HG02973 (cell line): ENCODE results near the gene LIN28A.
A peak's percentile ranks its signal among the peaks of the same experiment; 100 is the strongest.

ENCODE experiments used
- ATAC-seq: cut with Tn5 transposase; IDR thresholded peaks from one replicate; pipeline ENCODE4 v1.9.1; 2021; ENCODE audit warnings: moderate library complexity; ENCODE audit not compliant: unreplicated experiment

LIN28A gene

DNA sequence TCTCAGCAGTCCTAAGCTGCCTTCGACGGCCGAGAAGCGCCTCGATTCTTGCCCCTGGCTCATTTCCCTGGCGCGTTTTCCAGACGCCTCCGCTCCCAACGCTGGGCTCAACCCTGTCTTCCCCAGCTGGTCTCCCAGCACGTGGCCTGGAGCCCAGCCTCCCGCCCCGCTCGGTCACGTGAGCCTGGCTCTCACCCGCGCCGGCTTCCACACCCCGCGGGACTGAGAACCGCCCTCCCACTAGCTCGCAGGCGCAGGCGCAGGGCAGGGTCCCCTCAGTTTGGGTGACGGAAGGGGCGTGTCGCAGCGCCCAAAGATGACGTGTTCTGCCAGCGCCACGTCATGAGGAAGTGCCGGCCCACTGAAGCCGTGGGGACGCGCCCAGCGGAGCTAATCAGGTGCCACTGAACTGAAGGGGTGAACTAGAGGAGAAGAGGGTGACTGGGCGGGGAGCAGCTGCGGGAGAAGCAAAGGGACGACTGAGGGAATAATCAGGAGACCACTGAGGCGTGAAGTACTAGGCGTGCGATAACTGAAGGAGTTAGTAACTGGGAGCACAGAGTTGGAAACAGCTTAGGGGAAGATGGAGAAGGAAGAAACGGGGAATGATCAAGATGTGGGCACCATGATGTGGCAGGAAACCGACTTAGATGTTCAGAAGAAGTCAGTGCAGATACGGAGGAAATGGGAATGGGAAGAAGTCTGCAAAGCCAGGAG, 21.5 kb downstream of the LIN28A start, which contains the start of gene DHDDS:
Gene DHDDS (plus strand): TSS at position 343 of the 717 bp plus-strand sequence. CDS start 625 bp downstream, outside the sequence.
- ATAC-seq, result peak; percentile 90

GRCh38 chr1:26432793-26433192, 22.2 kb downstream of the LIN28A start:
- peak; percentile 3 for ATAC-seq

DNA sequence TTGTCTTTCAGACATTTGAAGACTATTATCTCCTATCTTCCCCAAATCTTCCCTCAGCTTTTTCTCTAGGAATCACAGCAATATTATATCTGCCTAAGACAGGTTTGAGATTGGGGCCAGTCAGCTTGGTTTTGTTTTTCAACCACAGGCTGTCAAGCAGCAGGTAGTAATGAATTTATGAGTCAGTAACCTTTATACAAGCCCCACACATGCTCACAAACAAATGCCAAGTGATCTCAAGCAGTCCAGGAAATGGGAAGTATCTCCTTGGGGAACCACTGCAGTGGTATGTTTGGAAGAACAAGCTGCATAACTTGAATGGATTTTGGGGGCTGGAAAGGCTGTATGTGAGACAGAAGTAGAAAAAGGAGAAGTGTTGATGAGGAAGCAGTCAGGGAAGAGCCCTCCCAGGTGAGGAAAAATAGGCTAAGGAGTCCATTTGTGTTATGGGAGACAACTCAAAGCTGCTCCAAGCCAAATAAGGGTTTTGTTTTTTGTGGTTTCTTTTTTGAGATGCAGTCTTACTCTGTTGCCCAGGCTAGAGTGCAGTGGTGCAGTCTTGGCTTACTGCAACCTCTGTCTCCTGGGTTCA, 23.6 kb downstream of the LIN28A start:
- no peak for ATAC-seq

DNA sequence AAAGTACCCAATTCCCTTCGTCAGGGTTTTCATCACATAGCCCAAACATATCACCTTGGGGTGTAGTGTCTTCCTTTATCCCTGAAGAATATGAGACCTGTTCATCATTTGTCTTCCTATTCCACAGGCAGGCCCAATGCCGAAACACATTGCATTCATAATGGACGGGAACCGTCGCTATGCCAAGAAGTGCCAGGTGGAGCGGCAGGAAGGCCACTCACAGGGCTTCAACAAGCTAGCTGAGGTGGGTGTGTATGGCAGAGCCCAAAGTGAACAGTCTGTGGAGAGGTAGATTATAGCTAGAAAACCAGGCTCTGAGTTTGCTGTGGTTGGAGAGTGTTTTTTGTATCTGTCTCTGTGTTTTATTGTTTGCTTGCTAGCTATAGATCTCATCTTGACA, 27.4 kb downstream of the LIN28A start:
- ATAC-seq, result no peak

GRCh38 chr1:26440259-26440658, 29.6 kb downstream of the LIN28A start:
- ATAC-seq, result no peak

GRCh38 chr1:26449868-26450267, 39.3 kb downstream of the LIN28A start:
- ATAC-seq, result no peak

GRCh38 chr1:26450908-26451307, 40.3 kb downstream of the LIN28A start:
- ATAC-seq, result no peak

- no peak for ATAC-seq
Observed at GRCh38 chr1:26452459-26453183, 42.0 kb downstream of the LIN28A start.

DNA sequence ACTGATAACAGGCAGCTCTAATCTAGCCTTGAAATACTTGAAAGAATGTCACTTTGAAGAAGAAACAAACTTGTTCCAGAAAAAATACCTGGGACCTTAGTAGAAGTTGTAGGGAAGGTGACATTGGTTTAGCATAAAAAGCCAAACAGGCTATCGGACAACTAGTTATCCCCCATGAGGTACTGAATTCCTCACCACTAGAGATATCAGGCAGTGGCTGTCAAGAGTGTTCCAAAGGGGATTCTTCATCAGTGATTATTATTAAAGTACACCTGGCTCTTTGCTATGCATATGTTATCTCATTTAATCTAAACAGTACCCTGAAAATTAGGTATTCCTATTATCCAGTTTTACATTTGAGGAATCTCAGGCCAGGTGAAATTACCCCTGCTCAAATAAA, 48.5 kb downstream of the LIN28A start:
- ATAC-seq, result no peak

- ATAC-seq, result no peak
Observed at GRCh38 chr1:26459573-26460031, 49.0 kb downstream of the LIN28A start.

GRCh38 chr1:26468911-26469310, 58.3 kb downstream of the LIN28A start:
- ATAC-seq, result no peak

- no peak for ATAC-seq
Observed at GRCh38 chr1:26469558-26469957, 58.9 kb downstream of the LIN28A start.

GRCh38 chr1:26470878-26471497, 60.4 kb downstream of the LIN28A start:
- ATAC-seq, result no peak

DNA sequence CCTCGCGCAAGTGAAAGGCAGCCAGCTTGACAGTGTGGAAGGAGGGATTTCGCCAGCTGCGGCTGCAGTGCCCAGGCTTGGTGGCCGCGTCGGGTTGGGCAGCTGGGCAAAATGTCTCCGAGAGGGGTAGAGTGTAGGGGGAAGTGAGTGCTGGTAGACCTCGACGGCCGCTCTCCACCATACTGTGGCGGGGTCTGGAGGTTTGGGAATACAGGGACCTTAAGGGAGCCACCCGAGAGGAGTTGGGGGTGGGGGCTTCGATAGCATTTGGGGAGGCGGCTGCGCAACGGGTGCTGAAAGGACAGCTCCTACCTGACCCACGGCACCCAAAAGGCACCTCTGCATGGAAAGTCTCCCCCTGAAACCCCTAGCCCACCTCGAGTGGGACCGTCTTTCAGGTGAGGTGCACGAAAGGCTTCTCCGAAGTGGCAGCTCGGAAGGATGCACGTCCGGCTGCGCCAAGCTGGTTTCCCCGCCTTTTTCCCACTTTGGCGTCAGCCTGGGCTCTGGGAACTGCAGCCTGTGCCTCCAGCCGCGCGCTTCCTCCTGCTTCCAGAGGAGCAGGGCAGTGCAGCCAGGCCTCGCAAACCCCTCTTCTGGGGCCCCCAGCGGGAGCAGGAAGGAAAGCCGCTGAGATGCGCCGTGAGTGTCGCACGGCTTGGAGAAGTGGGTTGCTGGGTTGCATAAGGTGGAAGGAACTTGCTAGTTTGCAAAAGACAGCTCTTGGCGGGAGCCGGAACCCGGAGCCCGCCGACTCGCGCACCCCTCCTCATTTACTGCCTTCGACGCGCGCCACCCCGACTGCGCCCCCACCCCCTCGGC, 61.1 kb downstream of the LIN28A start:
- ATAC-seq, result peak; percentile 3

DNA sequence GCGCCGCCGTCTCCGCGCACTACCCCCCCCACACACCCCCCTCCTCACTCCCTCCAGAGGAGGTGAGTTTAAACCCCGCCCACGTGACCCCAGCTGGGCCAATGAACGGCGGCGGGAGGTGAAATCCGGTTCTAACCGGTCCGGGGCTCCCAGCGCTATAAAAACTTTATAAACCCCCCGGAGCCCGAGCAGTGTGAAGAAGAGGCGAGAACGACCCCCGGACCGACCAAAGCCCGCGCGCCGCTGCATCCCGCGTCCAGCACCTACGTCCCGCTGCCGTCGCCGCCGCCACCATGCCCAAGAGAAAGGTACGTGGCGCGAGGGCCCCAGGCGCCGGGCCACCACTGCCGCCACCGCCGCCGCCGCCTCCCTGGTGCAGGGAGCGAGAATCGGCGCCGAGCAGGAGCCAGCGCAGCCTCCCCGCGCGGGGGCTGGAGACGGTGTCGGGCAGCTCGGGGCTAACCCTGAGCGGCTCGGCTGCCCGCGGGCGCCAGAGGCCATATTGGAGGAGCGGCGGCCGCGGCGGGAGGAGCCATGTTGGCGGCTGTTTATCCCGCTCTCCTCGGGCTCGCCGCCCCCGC, 61.8 kb downstream of the LIN28A start, which contains the start of gene HMGN2:
Gene HMGN2 (plus strand): TSS at position 121 of the 581 bp plus-strand sequence. CDS start 173 bp downstream, at position 294.
- ATAC-seq, result peak; percentile 35

DNA sequence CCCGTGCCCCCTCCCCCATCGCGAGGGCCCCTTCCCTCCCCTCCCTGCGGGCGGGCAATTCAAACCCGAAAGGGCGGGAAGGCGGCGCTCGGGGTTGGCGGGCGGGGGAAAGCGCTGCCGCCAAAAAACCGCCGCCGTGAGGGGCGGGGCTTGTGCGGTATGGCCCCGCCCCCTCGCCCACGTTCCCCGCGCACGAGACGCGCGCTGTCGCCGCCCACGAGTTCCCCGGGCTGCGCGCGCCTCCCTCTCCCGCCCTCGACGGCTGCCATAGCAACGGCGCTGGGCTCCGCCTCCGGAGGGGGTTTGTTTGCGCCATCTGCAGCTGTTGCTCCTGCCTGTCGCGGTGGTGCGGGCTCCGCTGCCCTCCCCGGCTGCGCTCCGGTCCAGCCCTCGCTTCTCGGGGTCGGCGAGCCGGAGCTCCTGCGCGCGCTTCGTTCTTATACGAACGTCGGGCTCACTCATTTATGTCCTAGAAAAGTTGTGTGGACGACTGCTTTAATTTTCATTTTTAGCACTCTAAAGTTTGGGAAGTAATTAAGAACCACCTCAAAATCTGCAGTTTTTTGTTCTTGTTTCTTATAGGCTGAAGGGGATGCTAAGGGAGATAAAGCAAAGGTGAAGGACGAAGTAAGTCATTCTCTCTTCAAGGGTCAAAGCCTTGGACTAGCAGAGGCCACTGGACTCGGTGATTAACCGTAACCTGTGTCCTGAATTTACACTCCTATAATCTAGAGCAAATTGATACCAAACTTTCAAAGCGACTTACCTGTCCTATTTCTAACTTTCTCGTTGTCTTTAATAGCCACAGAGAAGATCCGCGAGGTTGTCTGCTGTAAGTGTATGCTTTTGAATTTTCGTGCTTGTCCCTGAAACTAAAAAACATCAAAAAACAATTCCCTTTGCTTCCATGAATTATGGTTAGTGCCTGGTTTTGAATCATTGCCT, 62.6 kb downstream of the LIN28A start:
- ATAC-seq, result peak; percentile 66

DNA sequence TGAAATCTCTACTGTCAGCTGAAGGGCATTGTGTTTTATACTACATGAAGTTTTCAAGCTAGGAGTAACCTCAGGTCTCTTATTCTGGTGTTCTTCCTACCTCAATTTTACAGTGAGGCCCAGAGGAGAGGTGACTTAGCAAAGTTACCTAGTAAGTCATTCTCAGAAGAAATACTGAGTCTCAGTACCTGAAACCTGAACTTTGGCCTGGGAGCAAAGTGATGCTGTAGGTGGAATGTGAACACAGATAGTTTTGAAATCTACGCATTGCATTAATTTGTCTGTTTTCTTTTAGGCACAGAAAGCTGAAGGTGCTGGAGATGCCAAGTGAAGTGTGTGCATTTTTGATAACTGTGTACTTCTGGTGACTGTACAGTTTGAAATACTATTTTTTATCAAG, 64.2 kb downstream of the LIN28A start:
- no peak for ATAC-seq

- ATAC-seq, result no peak
Observed at GRCh38 chr1:26475989-26476388, 65.4 kb downstream of the LIN28A start.

DNA sequence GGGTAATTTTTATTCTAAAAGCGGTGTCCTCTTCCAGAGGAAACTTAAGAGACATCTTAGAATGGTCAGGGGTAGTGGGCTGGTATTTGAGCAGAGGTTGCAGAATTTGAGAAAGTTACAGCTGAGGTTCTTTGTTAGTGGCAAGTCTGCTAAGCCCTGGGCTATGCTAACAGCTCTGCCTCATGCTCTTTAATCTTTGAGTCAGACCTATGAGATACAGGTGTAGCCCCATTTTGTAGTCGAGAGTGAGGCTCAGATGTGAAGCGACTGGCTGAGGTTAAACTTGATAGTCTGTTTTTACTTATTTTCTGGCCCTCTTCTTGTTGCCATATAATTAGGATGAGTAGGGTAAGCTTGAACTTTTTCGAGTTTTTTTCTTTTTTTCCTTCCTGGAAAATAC, 66.3 kb downstream of the LIN28A start:
- ATAC-seq, result no peak
